DMS 273 treated with DMSO at 0.1 percent for 48 hours (cell line): Measurements from ENCODE around the gene OR13C3.
"Not testable (repeated sequence)": the region's sequence is repeated elsewhere in the genome, so short reads cannot be mapped to it uniquely, and the experiment has no call there.

Experiments used
- DNase-seq: peaks from one replicate; lab custom pipeline; 2025; lab: John Stamatoyannopoulos, UW

Gene OR13C3

DNA sequence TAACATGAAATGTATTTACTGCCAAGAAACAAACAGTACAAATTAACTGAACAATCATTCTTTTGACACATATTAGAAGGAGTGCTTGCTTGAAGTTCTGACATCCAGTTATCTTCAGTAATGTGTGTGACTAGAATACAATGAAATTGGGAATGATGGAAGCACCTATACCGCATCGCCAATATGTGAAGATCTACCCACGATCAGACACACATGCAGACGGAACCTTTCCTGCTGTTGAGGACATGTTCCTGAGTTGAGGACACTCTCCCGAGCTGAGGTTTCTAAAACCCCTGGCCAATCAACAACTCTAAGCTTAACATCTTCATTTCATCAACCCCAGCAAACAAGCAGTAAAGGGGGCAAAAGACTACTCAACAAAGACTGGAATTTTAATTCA is at the start of gene OR13C3:
TSS of gene OR13C3 (minus strand) at position 101 of the 400 bp plus-strand sequence. CDS start 133 bp downstream, outside the sequence.
- no peak for DNase-seq

DNA sequence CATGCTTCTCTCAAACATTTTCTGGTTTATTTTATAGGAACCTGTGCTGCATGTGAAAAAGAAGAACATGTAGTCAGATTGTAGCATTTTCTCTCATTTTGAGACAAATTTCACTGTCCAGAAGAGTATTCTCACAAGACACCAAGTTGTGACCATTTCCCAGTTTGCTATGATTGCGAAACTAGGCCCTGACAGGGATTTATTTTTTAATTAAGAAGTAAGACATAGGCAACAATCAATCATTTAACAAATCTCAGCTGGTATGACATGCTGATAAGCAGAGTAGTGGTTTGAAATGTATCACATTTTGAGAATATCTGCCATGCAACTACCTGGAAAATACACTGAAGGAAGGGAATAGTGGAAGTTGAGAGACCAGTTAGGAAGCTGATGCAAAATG is 43.9 kb upstream of the OR13C3 start:
- no peak for DNase-seq

DNA sequence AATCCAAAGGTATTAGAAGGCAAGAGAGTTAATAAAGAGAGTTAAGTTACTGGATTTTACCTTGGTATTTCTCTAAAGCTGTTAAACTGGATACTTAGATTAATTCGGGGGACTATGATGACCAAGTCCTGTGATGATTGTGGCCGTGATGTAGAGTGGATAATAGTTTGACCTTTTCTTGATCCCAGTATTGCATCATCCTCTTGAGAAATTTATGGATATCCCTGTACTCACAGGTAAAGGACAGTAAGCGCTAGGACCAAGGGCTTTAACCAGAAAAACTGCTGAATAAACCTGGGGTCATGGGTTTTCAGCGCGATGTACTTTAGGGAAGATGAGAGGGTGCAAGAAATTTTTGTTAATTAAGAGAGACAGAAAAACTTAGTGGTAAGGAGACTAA is 40.6 kb upstream of the OR13C3 start:
- DNase-seq: no peak

- DNase-seq: no peak
Measured at GRCh38 chr9:104575456-104575855, 38.8 kb upstream of the OR13C3 start.

- no peak for DNase-seq
Measured at GRCh38 chr9:104572612-104573011, 36.0 kb upstream of the OR13C3 start.

- DNase-seq: no peak
Measured at GRCh38 chr9:104568868-104569267, 32.2 kb upstream of the OR13C3 start, which contains the start of gene OR13C8. TSS of gene OR13C8 (plus strand) at chr9:104569168. CDS start at chr9:104569168, 0 bp downstream.

- DNase-seq: no peak
Measured at GRCh38 chr9:104564358-104564757, 27.7 kb upstream of the OR13C3 start.

DNA sequence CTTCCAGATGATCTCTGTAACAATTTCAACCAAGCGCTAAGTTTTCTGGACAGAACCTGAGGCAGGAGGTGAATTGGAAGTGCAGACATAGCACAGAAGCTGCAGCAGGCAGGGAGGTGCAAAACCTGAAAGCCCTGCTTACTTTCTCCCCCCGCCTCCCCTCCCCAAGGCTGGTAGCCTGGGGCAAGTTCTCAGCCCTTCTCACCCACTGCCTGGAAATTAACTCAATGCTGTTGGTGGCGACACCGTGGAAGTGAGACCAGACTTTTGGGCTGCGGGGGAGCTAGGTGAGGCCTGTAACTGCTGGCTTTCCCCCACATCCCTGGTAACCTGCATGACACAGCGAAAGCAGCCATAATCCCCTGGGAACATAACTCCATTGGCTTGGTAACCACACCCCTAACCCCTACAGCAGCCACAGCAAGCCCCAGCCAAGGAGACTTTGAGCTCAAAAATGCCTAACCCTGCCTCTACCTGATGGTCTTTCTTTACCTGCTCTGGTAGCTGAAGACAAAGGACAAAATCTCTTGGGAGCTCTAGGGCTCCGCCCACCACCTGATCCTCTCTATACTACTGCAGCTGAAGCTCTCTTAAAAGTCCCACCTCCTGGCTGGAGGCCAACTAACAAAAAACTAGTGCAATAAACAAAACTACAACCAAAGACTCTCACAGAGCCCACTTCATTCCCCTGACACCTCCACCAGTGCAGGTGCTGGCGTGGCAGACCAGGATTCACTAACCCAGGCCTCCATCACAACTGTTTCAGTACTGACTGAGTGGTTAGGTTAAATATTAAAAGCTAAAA is 20.4 kb upstream of the OR13C3 start:
- DNase-seq: no peak

GRCh38 chr9:104555521-104555920 is 18.9 kb upstream of the OR13C3 start:
- DNase-seq: no peak

DNA sequence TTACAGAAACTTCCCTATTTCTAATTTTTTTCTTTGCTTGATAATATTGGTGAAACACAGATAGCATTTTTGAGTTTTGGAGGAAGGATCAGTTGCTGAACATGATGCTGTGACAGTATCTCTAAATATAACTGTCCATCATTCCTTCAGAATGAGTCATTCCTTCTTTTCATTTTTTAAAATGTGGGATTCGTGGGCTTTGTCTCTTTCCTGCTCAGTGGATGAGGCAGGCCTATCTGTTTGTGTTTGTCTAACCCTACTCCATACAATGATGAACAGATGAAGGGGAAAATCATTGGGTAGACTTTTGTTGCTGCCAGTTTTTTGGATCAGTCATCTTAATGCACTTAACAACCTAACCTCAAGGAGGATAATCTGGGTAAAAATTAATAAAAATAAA is 16.6 kb upstream of the OR13C3 start:
- DNase-seq: no peak

- DNase-seq: no peak
Measured at GRCh38 chr9:104544644-104545043, 8.0 kb upstream of the OR13C3 start.

DNA sequence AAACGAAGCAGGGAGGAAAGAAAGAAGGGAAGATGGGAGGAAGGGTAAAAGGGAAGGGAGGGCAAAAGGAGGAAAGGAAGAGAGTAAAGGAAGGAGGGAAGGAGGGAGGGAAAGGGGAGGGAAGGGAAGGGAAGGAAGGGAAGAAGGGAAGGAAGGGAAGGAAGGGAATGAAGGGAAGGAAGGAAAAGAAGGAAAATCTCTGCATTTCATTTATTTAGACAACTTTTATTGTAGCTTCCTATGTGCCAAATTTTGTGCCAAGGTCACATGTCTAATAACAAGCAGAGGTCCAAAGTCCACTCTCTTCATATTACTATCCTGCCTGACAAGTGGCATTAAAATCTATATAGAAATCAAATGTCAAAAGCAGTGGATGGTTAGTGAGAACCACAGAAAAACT is 2.6 kb upstream of the OR13C3 start:
- DNase-seq: no peak

DNA sequence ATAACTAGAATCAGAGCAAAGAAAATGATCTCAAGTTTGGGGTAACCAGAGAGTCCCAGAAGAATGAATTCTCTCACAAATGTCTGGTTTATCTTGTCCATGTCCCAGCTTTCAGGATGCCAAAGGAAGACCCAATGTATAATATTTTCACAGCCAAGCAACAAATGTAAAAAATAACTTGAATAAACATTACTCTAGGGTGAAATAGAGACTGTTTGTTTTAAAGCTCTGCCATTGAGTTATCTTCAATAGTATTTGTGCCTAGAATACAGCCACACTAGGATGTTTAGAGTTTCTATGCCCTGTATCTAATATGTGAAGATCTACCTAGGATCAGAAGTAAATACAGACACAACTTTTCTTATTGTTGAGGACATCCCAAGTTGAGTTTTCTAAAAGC is 9.5 kb downstream of the OR13C3 start, which contains the start of gene OR13C4:
TSS of gene OR13C4 (minus strand) at position 101 of the 400 bp plus-strand sequence. CDS start at position 101, 0 bp downstream.
- no peak for DNase-seq

DNA sequence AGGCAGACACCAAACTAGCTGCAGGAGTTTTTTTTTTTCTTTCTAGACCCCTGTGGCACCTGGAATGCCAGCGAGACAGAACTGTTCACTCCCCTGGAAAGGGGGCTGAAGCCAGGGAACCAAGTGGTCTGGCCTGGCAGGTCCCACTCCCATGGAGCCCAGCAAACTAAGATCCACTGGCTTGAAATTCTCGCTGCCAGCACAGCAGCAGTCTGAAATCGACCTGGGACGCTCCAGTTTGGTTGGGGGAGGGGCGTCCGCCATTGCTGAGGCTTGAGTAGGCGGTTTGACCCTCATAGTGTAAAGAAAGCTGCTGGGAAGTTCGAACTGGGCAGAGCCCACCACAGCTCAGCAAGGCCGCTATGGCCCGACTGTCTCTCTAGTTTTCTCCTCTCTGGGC is 16.4 kb downstream of the OR13C3 start:
- not testable (repeated sequence) for DNase-seq

DNA sequence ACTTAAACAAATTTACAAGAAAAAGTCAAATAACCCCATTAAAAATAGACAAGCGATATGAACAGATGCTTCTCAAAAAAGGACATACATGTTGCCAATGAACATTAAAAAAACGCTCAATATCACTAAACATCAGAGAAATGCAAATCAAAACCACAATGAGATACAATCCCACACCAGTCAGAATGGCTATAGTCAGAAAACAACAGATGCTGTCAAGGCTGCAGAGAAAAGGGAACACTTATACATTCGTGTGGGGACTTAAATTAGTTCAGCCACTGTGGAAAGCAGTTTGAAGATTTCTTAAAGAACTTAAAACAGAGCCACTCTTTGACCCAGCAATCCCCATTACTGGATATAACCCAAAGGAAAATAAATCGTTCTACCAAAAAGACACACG is 21.8 kb downstream of the OR13C3 start:
- no peak for DNase-seq

DNA sequence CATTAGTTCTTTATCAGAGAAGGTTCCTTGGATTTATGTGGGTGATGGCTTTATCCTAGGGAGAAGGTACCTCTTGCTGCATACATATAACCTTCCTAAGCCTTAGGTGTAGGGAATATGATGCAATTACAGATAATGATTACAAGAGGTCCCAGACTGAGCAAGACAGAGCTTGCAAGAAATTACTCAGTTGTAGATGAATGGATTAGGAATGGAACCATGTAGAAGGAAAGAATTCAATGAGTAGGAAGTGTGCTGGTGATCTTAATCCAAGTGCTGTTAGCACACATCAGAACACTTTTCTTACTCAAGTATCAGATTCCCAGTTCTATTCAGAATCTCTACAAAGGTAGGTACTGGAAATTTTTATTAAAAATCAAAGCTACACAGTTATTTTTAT is 30.1 kb downstream of the OR13C3 start:
- DNase-seq: no peak

- DNase-seq: no peak
Measured at GRCh38 chr9:104503963-104504362, 32.7 kb downstream of the OR13C3 start, which contains the start of gene OR13F1. TSS of gene OR13F1 (plus strand) at chr9:104504263. CDS start at chr9:104504263, 0 bp downstream.

- no peak for DNase-seq
Measured at GRCh38 chr9:104503440-104503839, 33.2 kb downstream of the OR13C3 start.

GRCh38 chr9:104494808-104495207 is 41.8 kb downstream of the OR13C3 start:
- no peak for DNase-seq
